HepG2 (cell line): Measurements from ENCODE around the gene ZNF717.

ENCODE experiments used
- FOXM1 ChIP-seq: sonication (generic); formaldehyde crosslinking; IDR thresholded peaks from 2 replicates; pipeline ENCODE4 v1.5.0; 2020; ENCODE audit warnings: missing genetic modification reagents
- ZNF264 ChIP-seq: sonication (generic); formaldehyde crosslinking; IDR thresholded peaks from 2 replicates; pipeline ENCODE4 v1.4.0; 2020; ENCODE audit warnings: missing genetic modification reagents

- TF ChIP-seq ZNF264 (CRISPR knock-in tag) (no peak), FOXM1 (CRISPR knock-in tag) (no peak)
These were observed 16.9 kb downstream of the ZNF717 start for GRCh38 chr3:75768303-75769017.
